HG02938 (cell line): Measurements from ENCODE around the gene DPY19L3.
"Not testable (repeated sequence)": the region's sequence is repeated elsewhere in the genome, so short reads cannot be mapped to it uniquely, and the experiment has no call there.

Experiments
- ATAC-seq: cut with Tn5 transposase; IDR thresholded peaks from one replicate; pipeline ENCODE4 v1.9.1; 2021; ENCODE audit warnings: mild to moderate bottlenecking, moderate library complexity; ENCODE audit not compliant: unreplicated experiment

Gene DPY19L3

DNA sequence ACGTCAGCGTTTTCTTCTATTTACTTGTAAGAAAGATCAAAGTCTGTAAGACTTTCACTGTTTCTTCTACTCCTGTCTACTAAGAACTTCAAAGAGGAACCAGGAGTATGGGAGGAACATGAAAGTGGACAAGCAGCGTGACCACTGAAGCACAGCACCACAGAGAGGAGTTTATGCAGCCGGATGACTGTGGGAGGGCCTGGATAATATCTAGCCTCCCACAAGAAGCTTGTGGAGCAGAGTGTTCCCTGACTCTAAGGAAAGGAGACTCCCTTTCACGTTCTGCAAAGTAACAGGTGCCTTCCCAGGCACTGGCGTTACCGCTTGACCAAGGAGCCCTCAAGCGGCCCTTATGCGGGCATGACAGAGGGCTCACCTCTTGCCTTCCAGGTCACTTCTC is 91.8 kb downstream of the DPY19L3 start:
- no peak for ATAC-seq

DNA sequence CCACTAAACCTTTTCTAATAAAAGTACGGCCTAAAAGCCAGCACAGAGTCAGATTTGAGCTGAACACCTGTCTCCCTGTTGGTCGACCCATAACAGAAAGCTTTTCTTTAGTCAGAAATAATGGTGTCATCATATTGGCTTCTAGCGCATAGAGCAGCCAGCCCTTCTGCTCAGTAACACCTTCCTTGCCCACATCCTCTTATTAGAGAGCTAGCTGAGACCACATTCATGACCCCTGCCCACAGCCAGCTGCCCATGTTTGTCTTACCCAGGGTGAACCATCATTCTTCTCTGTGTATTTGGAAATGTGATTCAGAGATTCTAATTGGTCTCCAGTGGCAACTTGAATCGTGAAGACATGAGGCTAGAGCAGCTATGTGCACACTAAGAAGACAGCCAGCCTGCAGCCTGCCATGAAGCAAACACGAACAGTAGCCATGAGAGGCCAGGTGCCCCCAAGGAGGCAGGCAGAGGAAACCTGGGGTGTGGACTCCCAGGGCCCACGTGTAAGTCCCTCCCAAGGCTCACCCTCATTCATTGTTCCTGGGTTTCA is 93.2 kb downstream of the DPY19L3 start:
- ATAC-seq = no peak

DNA sequence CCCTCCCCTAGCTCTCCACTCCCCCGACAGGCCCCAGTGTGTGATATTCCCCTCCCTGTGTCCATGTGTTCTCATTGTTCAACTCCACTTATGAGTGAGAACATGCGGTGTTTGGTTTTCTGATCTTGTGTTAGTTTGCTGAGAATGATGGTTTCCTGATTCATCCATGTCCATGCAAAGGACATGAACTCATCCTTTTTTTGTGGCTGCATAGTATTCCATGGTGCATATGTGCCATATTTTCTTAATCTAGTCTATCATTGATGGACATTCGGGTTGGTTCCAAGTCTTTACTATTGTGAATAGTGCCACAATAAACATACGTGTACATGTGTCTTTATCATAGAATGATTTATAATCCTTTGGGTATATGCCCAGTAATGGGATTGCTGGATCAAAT is 106.9 kb downstream of the DPY19L3 start:
- ATAC-seq = not testable (repeated sequence)

DNA sequence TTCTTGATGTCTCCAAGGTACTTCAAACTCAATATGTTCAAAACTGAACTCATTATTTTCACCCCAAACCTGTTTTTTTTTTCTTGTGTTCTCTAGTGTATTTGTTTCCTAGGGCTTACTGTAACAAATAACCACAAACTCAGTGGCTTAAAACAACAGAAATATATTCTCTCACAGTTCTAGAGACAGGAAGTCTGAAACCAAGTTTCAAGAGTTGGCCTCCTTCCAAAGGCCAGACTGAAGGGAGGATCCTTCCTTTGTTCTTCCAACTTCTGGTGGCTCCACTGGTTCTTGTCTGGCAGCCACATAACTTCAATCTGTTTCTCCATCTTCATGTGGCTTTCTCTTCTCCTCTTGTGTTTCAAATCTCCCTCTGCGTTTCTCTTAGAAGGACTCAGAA is 113.5 kb downstream of the DPY19L3 start:
- no peak for ATAC-seq

DNA sequence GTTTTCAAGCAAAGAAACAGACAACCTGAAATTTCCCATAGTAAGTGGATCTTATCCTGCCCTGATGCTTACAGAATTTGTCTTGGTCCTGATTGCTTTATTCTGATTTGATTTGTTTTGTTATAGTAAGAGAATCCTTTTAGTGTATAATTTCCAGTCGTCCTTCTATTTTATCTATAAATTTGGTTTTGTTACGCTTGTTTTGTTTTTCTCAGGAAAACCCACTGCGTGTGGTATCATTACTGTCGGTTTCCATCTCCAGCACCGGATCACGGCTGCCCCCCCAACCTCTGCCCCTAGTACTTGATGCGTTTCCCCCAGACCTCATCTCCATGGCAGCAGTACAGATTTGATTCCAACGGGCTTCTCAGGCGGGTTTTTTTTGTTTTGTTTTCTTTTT is 117.4 kb downstream of the DPY19L3 start:
- ATAC-seq = no peak

DNA sequence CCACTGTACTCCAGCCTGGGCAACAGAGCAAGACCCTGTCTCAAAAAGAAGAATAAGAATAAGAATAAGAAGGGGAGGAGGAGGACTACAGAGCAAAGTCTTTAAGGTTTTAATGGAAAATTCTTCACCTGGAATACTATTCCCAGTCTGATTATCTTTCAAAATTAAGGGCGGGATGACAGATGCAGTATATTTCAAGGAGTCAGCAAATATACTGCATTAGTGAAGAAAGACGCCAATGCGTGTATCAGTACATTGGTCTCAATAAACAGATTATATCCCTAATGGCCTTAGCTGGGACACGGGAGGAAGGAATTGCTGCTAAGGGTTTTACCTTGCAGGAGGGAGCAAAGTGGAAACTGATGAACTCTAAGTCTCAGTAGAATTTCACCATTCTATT is 121.3 kb downstream of the DPY19L3 start:
- no peak for ATAC-seq

DNA sequence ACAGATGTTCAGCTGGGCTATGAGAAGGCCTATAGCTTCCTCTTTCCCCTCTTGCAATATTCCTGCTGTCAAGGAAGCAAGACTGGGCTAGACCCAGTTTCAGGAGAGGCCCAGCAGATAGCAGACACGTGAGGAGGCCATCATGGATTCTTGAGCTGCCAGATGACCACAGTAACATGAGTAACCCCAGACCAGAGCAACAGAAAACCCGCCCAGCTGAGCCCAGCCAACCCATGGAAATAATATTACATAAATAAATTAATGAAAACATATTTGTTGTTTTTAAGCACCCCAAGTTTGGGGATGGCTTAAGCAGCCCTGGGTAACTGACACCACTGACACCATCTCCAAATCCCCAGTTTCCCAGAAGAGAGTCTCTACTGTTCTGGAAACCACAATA is 125.2 kb downstream of the DPY19L3 start:
- no peak for ATAC-seq

GRCh38 chr19:32532233-32532632 is 126.7 kb downstream of the DPY19L3 start:
- no peak for ATAC-seq
